Liver (tissue), 9 donors: ENCODE results near the gene FAM13A. TPM values are rescaled to one million over a fixed set of nuclear protein-coding genes. Genes with fewer than 3 reads are reported as not detected.

Experiments
- DNase-seq: peaks from one replicate; pipeline ENCODE4 v3.0.0-alpha.2; 2017; ENCODE audit warnings: low spot score
- H3K27ac ChIP-seq, 2 donors: one replicate each; pipeline ENCODE4 v1.7.0; 2013; ENCODE audit warnings: inconsistent platforms in 2 of 2, low read length in 2 of 2, control low read depth in 1 of 2, low read depth in 1 of 2, mild to moderate bottlenecking in 1 of 2
- H3K27me3 ChIP-seq, 4 donors: one replicate each; pipeline versions ENCODE4 v1.6.1 to v1.7.0; 2013; ENCODE audit warnings: low read length in 3 of 4, inconsistent platforms in 1 of 4, mild to moderate bottlenecking in 1 of 4, moderate library complexity in 1 of 4; ENCODE audit not compliant: control insufficient read depth in 4 of 4, insufficient read depth in 4 of 4
- H3K36me3 ChIP-seq, 4 donors: one replicate each; pipeline versions ENCODE4 v1.6.1 to v1.7.0; 2013; ENCODE audit warnings: low read length in 3 of 4, mild to moderate bottlenecking in 3 of 4, low read depth in 1 of 4, moderate library complexity in 1 of 4; ENCODE audit not compliant: control insufficient read depth in 4 of 4, insufficient read depth in 3 of 4
- H3K4me1 ChIP-seq, 4 donors: one replicate each; pipeline versions ENCODE4 v1.6.1 to v1.7.0; 2013; ENCODE audit warnings: low read length in 3 of 4, mild to moderate bottlenecking in 3 of 4, moderate library complexity in 1 of 4; ENCODE audit not compliant: control insufficient read depth in 4 of 4, insufficient read depth in 4 of 4
- H3K4me3 ChIP-seq, 3 donors: one replicate each; pipeline versions ENCODE4 v1.6.1 to v1.7.0; 2013; ENCODE audit warnings: low read length in 3 of 3, control low read depth in 1 of 3, low read depth in 1 of 3, mild to moderate bottlenecking in 1 of 3
- H3K9ac ChIP-seq, 2 donors: one replicate each; pipeline ENCODE4 v1.7.0; 2013; ENCODE audit warnings: low read length in 2 of 2, mild to moderate bottlenecking in 2 of 2, moderate library complexity in 2 of 2, control low read depth in 1 of 2, low read depth in 1 of 2
- H3K9me3 ChIP-seq, 4 donors: one replicate each; pipeline versions ENCODE4 v1.6.1 to v1.7.0; 2013; ENCODE audit warnings: low read length in 3 of 4; ENCODE audit not compliant: control insufficient read depth in 4 of 4
- ATF3 ChIP-seq: IDR thresholded peaks from 2 replicates; pipeline ENCODE4 v1.6.1; 2016; ENCODE audit warnings: antibody characterized with exemption
- CTCF ChIP-seq: fragments of 150-350 bp; IDR thresholded peaks from 2 replicates; pipeline ENCODE4 v1.5.1; 2017; ENCODE audit warnings: improper control_type of control experiment, low read depth, low read length; ENCODE audit not compliant: missing input control
- EGR1 ChIP-seq, 2 donors: IDR thresholded peaks; 2 replicates each; pipeline ENCODE4 v1.6.1; 2016 to 2018; ENCODE audit warnings: antibody characterized with exemption in 2 of 2, low read depth in 2 of 2
- FOXA1 ChIP-seq: IDR thresholded peaks from 2 replicates; pipeline ENCODE4 v1.6.1; 2016; ENCODE audit warnings: antibody characterized with exemption
- FOXA2 ChIP-seq: IDR thresholded peaks from 2 replicates; pipeline ENCODE4 v1.6.1; 2016; ENCODE audit warnings: antibody characterized with exemption
- GABPA ChIP-seq, 2 donors: IDR thresholded peaks in 1 of 2; conservative IDR thresholded peaks in 1 of 2; 2 replicates each; pipeline ENCODE4 v1.6.1; 2016; ENCODE audit warnings: antibody characterized with exemption in 2 of 2, mild to moderate bottlenecking in 1 of 2, moderate library complexity in 1 of 2
- HNF4A ChIP-seq, 2 donors: conservative IDR thresholded peaks; 2 replicates each; pipeline ENCODE4 v1.6.1; 2016; ENCODE audit warnings: antibody characterized with exemption in 2 of 2, mild to moderate bottlenecking in 2 of 2
- MAX ChIP-seq: IDR thresholded peaks from 2 replicates; pipeline ENCODE4 v1.6.1; 2016; ENCODE audit warnings: antibody characterized with exemption
- NR2F2 ChIP-seq: IDR thresholded peaks from 2 replicates; pipeline ENCODE4 v1.6.1; 2016; ENCODE audit warnings: antibody characterized with exemption
- RAD21 ChIP-seq, 2 donors: IDR thresholded peaks; 2 replicates each; pipeline ENCODE4 v1.6.1; 2016; ENCODE audit warnings: antibody characterized with exemption in 2 of 2, mild to moderate bottlenecking in 2 of 2
- REST ChIP-seq: IDR thresholded peaks from 2 replicates; pipeline ENCODE4 v1.6.1; 2016; ENCODE audit warnings: antibody characterized with exemption, mild to moderate bottlenecking
- RXRA ChIP-seq, 2 donors: IDR thresholded peaks; 2 replicates each; pipeline ENCODE4 v1.6.1; 2017 to 2018; ENCODE audit warnings: antibody characterized with exemption in 2 of 2, mild to moderate bottlenecking in 1 of 2
- SP1 ChIP-seq: IDR thresholded peaks from 2 replicates; pipeline ENCODE4 v1.6.1; 2018; ENCODE audit warnings: antibody characterized with exemption, mild to moderate bottlenecking
- TAF1 ChIP-seq: conservative IDR thresholded peaks from 2 replicates; pipeline ENCODE4 v1.6.1; 2016; ENCODE audit warnings: antibody characterized with exemption, mild to moderate bottlenecking
- YY1 ChIP-seq: IDR thresholded peaks from 2 replicates; pipeline ENCODE4 v1.6.1; 2016; ENCODE audit warnings: antibody characterized with exemption, mild to moderate bottlenecking
- WGBS: extraction: QIAGEN DNeasy Blood & Tissue Kit; methylation state at CpG from one replicate; pipeline ENCODE4 v1.1.7; 2013; 5-methylcytosine and 5-hydroxymethylcytosine counted together
- polyA plus RNA-seq, 2 donors: library from polyadenylated mRNA; stranded (reverse) in 1 of 2; unstranded in 1 of 2; fragments of 200-250 nt in 1 of 2; fragments of >200 nt in 1 of 2; fragmentation: Nextera tagmentation in 1 of 2; extraction: Ambion mirVana in 1 of 2; gene quantifications; one replicate each; pipeline versions ENCODE4 v1.2.1 to v1.2.3, GENCODE V29; 2013 to 2015
- total RNA-seq, 2 donors: library from RNA; depleted of rRNA; stranded (reverse); fragments of >200 nt; gene quantifications; one replicate each; pipeline ENCODE4 v1.2.3, GENCODE V29; 2014
- donor health status: healthy.
- donor health status: healthy.
- donor health status: healthy.
- donor health status: healthy.
- donor health status: healthy.

The FAM13A gene
- total and polyA plus RNA-seq, 4 donors = 14.9 to 52.9 (median 27.6) TPM

GRCh38 chr4:88982757-88983156 is 74.2 kb downstream of the FAM13A start:
- H3K36me3 ChIP-seq = no peaks in the 10 kb centered on the region
- no peaks in the 10 kb centered on the region for H3K27me3 ChIP-seq
- H3K9ac ChIP-seq = no peak overlapping the region
- TF ChIP-seq MAX (no peak), EGR1 (IDR thresholded peaks at IDR 0.05; ENCODE audit: low read depth in 2 of 2) (no peak), TAF1 (no peak), SP1 (no peak), ATF3 (no peak), FOXA1 (no peak), RAD21 (IDR thresholded peaks at IDR 0.05) (no peak), GABPA (IDR thresholded peaks at IDR 0.05 in 1 of 2, conservative IDR thresholded peaks at IDR 0.05 in 1 of 2) (no peak), CTCF (no peak)
- H3K27ac ChIP-seq = no peak overlapping the region
- peaks cover 0 to 3% (median 1%) of the 10 kb centered on the region in 4 donors for H3K4me1 ChIP-seq
- H3K9me3 ChIP-seq = no peaks in the 10 kb centered on the region
- no peak overlapping the region for H3K4me3 ChIP-seq
- DNase-seq = no peak

- DNase-seq = no peak
Measured at GRCh38 chr4:88981993-88982392, 75.0 kb downstream of the FAM13A start.

More at GRCh38 chr4:88981993-88982392, 75.0 kb downstream of the FAM13A start:
- Histone ChIP-seq H3K27ac (no peak overlapping the region), H3K36me3 (no peaks in the 10 kb centered on the region), H3K27me3 (no peaks in the 10 kb centered on the region), H3K4me1 (peaks cover 0 to 3% (median 1%) of the 10 kb centered on the region in 4 donors), H3K9me3 (no peaks in the 10 kb centered on the region), H3K9ac (no peak overlapping the region), H3K4me3 (no peak overlapping the region)
- WGBS = 95% methylated on average over 2 of the region's 2 CpGs
- no peak for TF ChIP-seq RAD21 (IDR thresholded peaks at IDR 0.05)
- TF ChIP-seq EGR1 (IDR thresholded peaks at IDR 0.05; ENCODE audit: low read depth in 2 of 2) = no peak
- TF ChIP-seq SP1 = no peak
- TF ChIP-seq RXRA (IDR thresholded peaks at IDR 0.05) = no peak
- TF ChIP-seq NR2F2 = no peak
- TF ChIP-seq MAX = no peak
- TF ChIP-seq REST = no peak
- TF ChIP-seq FOXA2 = no peak
- TF ChIP-seq YY1 = no peak
- TF ChIP-seq HNF4A (conservative IDR thresholded peaks at IDR 0.05) = no peak
